AG04450 (cell line): ENCODE results near the gene KCNN3. TPM values are rescaled to one million over a fixed set of nuclear protein-coding genes. Genes with fewer than 3 reads are reported as not detected.

Experiments
- CTCF ChIA-PET: fragments of 300-600, 350-600 bp; formaldehyde crosslinking; extraction: SDS; loops from one replicate; lab custom pipeline; 2022; ENCODE audit warnings: antibody characterized with exemption, inconsistent platforms; lab: Charles Lee
- POLR2A ChIA-PET: fragments of 350-600 bp; formaldehyde crosslinking; extraction: SDS; loops from one replicate; lab custom pipeline; 2021; ENCODE audit warnings: antibody characterized with exemption, inconsistent platforms; lab: Yijun Ruan, JAX
- DNase-seq: peaks from one replicate; pipeline ENCODE4 v3.0.0-alpha.2; 2011; ENCODE audit warnings: low read depth, low spot score
- H3K27ac ChIP-seq: one replicate; pipeline ENCODE4 v1.5.1; 2012; ENCODE audit warnings: low read depth, low read length, control low read depth
- H3K27me3 ChIP-seq: one replicate; pipeline ENCODE4 v1.6.0; 2012; ENCODE audit warnings: low read length; ENCODE audit not compliant: control insufficient read depth, insufficient read depth
- H3K4me3 ChIP-seq: 2 replicates; pipeline ENCODE4 v1.5.1; 2011; ENCODE audit warnings: mild to moderate bottlenecking, low read depth, low read length, control low read depth
- H3K9me3 ChIP-seq: 2 replicates; pipeline ENCODE4 v1.5.1; 2012; ENCODE audit warnings: low read length; ENCODE audit not compliant: control insufficient read depth, insufficient read depth
- CTCF ChIP-seq: IDR thresholded peaks from 2 replicates; pipeline ENCODE4 v1.5.1; 2011; ENCODE audit warnings: low read depth, low read length, control low read depth, inconsistent platforms
- polyA plus RNA-seq: library from polyadenylated mRNA; depleted of rRNA; stranded (reverse); fragments of >200 nt; gene quantifications from 2 replicates; pipeline ENCODE4 v1.2.3, GENCODE V29; 2011

The KCNN3 gene
- polyA plus RNA-seq, 1 experiment: 0.09 TPM

GRCh38 chr1:154806333-154806732 lies 63.7 kb downstream of the KCNN3 start:
- no peak for TF ChIP-seq CTCF
- CTCF ChIA-PET: interaction anchor here (0.5 kb wide), 1 partner anchor 1468 kb away, joined by 4 read pairs; no protein-coding TSS in a partner anchor
- POLR2A ChIA-PET: no interaction called here

DNA sequence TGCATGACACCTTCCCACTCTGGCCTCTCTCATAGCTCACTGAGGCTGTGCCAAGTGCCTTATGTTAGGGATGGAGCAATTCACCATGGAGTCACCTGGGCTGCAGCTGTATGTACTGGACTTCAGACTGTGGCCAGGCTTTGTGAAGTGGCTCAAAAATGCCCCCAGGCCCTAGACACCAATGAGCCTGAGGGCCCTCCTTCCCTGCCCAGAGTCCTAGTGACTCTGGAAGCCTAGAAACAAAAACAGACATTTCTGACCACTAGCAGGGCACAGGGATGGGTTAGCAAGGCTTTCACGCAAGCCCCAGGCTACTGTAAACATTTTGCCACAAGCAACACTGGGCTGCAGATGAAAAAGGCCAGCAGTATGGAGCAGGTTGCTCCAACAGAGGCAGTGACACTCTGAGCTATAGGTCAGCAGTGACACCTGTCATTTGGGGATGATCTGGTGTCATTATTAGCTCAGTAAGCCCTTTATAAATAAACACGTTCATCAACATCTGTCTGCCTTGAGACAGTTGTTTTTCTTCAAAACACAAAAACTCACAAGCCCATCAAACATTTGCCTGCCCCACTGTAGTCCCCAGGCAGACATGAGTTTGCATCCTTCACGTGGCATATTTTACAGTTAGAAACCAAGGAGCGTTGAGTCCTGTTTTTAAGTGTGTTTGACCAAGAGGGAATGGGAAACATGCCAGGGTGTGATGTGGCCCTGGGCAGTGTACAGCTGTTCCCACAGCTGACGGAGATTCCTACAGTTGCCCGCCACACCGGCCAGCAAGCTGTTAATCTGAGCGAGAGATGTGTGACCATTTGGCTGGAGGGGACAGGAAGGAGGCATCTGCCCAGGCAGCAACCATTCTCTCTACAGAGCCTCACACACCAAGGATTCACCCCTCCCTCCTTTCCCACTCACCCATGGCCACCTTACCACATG lies 66.8 kb downstream of the KCNN3 start:
- ChIA-PET CTCF (no interaction called here), POLR2A (interaction anchor here (0.6 kb wide), 1 partner anchor 1788 kb away, joined by 4 read pairs; no protein-coding TSS in a partner anchor)
- Histone ChIP-seq H3K4me3 (no peak overlapping the region), H3K27me3 (peaks cover 79% of the 10 kb centered on the region), H3K27ac (no peak overlapping the region), H3K9me3 (no peaks in the 10 kb centered on the region)
- TF ChIP-seq CTCF: no peak
- no peak for DNase-seq

More at GRCh38 chr1:154806333-154806732, 63.7 kb downstream of the KCNN3 start:
- H3K27ac ChIP-seq: no peak overlapping the region
- H3K27me3 ChIP-seq: peaks cover 72% of the 10 kb centered on the region
- H3K9me3 ChIP-seq: no peaks in the 10 kb centered on the region
- no peak for DNase-seq
- H3K4me3 ChIP-seq: no peak overlapping the region

DNA sequence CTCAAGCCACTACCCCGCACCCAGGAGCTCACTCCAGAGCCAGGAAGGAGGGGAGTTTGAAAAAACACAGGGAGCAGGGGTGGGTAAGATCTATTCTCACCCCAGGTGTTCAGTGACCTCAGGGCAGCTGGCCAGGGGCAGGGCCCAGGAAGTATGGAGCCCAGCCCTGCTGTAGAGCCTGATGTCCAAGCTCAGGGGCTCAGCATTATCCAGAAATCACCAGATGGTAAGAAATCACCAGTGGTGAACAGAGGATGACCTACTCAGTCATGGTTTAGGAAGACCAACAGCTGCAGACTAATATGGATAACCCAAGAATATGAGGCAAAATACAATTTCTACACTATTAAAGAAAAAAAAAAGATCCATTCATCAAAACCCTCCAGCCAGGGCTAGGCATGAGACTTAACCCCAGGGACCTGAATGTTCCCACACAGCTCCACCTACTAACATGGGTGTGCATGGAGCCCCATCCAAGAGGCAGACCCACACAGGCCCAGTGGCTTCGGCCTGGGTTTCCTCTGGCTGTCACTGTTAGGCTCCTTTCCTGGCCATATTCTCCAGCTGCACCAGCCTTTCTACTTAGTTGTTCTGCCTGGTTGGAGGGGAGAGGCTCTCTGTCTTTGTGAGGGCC lies 67.6 kb downstream of the KCNN3 start:
- no peak for DNase-seq
- no peaks in the 10 kb centered on the region for H3K9me3 ChIP-seq
- no peak overlapping the region for H3K4me3 ChIP-seq
- ChIA-PET POLR2A (interaction anchor here (0.5 to 0.6 kb wide), 2 partner anchors 24 to 1789 kb away, joined by 4 to 8 read pairs; no protein-coding TSS in a partner anchor), CTCF (interaction anchor here (1.0 kb wide), 1 partner anchor 64 kb away, joined by 4 read pairs; no protein-coding TSS in a partner anchor)
- H3K27ac ChIP-seq: no peak overlapping the region
- TF ChIP-seq CTCF: no peak
- peaks cover 73% of the 10 kb centered on the region for H3K27me3 ChIP-seq

DNA sequence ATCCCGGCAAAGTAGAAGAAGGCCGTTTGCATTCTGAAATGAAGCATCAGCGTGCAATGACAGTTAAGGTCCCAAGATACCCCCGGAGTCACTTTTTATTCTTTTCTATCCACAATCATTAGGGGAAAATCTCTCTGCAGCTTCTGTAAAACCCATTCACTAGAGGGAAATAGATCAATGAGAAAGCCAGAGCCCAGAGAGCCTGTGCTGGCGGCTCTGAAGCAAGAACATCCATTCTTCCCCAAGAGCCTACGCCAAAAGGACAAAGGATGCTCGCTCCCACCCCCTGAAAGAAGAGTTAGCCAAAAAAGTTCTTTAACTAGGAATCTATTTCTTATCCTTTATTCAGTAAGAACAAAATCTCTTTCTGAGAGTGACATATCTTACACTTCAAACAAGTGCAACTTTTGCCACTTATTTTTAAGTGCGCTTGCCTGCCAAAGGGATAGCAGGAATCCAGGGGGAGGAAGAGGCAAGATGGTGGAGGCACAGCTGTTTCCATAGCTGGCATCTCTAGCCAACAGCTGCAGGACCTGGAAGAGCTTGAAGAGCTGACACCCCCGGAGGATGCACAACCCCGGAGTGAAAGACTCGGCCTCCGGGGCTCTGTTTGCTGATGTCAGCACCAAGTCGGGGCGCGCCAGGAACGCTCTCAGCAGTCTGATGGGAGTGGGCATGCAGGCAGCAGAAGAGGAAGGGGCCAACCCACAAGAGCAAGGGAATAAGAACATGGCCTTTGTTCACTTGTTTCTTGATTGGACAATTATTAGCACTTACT lies 68.7 kb downstream of the KCNN3 start:
- Histone ChIP-seq H3K4me3 (no peak overlapping the region), H3K9me3 (no peaks in the 10 kb centered on the region), H3K27me3 (peaks cover 66% of the 10 kb centered on the region), H3K27ac (no peak overlapping the region)
- TF ChIP-seq CTCF: no peak
- ChIA-PET POLR2A (no interaction called here), CTCF (interaction anchor here (1.0 kb wide), 1 partner anchor 65 kb away, joined by 4 read pairs; no protein-coding TSS in a partner anchor)
- DNase-seq: no peak
